ENCODE measurements around the gene KIF1A.

DNA sequence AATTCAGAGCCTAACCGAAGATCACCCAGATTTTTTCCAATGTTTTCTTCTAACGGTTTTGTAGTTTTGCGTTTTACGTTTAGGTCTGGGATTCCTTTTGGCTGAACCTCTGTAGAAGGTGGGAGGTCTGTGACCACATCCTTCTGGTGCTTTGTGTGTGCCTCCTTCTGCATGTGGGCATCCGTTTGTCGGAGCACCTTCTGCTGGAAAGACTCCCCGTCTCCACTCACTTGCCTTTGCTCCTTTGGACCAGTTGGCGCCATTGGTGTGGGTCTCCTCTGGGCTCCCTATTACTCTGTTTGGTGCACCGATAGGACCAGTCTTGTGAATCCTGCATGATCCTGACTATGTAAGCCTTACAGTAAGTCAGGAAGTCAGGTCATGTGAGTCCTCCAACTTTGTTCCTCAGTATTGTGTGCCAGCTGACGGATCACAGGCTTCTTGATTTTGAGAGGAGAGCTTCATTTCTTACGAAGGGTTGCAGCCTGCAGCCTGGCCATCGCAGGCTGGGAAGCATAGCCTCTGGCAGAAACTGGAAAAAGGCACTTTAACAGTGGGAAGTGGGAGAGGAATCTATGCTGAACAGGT lies 114.7 kb downstream of the KIF1A start:
- TF ChIP-seq POLR2AphosphoS5 (IDR thresholded peaks at IDR 0.05; ENCODE audit: low read depth, low read length) (no peak), POLR2A (IDR thresholded peaks at IDR 0.05; ENCODE audit: low read depth, low read length) (no peak)
